PFSK-1 (cell line): Measurements from ENCODE around the gene IL7R.

Experiments
- FOXP2 ChIP-seq: optimal IDR thresholded peaks from 2 replicates; pipeline ENCODE3; 2011; ENCODE audit warnings: borderline replicate concordance, control low read depth, inconsistent platforms; ENCODE audit not compliant: insufficient read depth; ENCODE audit errors: extremely low read length, extremely low read depth
- POLR2AphosphoS5 ChIP-seq: IDR thresholded peaks from 2 replicates; pipeline ENCODE4 v1.6.1; 2012; ENCODE audit warnings: low read depth, mild to moderate bottlenecking, control low read depth, low read length, moderate library complexity
- SIN3A ChIP-seq: IDR thresholded peaks from 2 replicates; pipeline ENCODE4 v1.6.1; 2012; ENCODE audit warnings: mild to moderate bottlenecking, low read length, moderate library complexity, borderline replicate concordance; ENCODE audit not compliant: insufficient read depth
- TAF1 ChIP-seq: IDR thresholded peaks from 2 replicates; pipeline ENCODE4 v1.6.1; 2012; ENCODE audit warnings: low read length, control low read depth, borderline replicate concordance; ENCODE audit not compliant: insufficient read depth
- TF ChIP-seq, protein P1 (sequence below), 2 experiments: IDR thresholded peaks; 2 replicates each; pipeline versions ENCODE4 v1.6.1 to v1.8.0; 2011 to 2012; ENCODE audit warnings: low read depth in 2 of 2, low read length in 2 of 2, control low read depth in 1 of 2, inconsistent platforms in 1 of 2, mild to moderate bottlenecking in 1 of 2, moderate library complexity in 1 of 2; ENCODE audit not compliant: insufficient read depth in 1 of 2

Gene IL7R

DNA sequence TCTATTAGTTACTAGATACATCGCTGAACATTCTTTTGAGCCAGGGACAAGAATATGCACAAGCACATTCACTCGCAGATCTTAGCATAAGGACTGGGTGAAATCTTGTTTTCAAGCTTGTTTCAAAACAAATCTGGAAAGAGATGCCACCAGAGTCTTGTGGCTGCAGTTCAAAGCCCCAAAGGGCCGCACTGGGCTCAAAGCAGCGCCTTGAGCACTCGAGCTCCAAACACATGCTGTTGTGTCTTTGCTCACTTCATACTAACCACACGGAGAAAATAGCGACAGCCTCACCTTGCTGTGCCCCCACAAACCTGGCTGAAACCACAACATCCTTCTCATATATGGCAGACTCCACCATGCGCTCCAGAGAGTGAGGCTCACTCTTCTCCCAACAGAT is 34.2 kb upstream of the IL7R start:
- TF ChIP-seq TAF1, result no peak
- TF ChIP-seq, protein P1, sequence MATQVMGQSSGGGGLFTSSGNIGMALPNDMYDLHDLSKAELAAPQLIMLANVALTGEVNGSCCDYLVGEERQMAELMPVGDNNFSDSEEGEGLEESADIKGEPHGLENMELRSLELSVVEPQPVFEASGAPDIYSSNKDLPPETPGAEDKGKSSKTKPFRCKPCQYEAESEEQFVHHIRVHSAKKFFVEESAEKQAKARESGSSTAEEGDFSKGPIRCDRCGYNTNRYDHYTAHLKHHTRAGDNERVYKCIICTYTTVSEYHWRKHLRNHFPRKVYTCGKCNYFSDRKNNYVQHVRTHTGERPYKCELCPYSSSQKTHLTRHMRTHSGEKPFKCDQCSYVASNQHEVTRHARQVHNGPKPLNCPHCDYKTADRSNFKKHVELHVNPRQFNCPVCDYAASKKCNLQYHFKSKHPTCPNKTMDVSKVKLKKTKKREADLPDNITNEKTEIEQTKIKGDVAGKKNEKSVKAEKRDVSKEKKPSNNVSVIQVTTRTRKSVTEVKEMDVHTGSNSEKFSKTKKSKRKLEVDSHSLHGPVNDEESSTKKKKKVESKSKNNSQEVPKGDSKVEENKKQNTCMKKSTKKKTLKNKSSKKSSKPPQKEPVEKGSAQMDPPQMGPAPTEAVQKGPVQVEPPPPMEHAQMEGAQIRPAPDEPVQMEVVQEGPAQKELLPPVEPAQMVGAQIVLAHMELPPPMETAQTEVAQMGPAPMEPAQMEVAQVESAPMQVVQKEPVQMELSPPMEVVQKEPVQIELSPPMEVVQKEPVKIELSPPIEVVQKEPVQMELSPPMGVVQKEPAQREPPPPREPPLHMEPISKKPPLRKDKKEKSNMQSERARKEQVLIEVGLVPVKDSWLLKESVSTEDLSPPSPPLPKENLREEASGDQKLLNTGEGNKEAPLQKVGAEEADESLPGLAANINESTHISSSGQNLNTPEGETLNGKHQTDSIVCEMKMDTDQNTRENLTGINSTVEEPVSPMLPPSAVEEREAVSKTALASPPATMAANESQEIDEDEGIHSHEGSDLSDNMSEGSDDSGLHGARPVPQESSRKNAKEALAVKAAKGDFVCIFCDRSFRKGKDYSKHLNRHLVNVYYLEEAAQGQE (IDR thresholded peaks at IDR 0.05; ENCODE audit: insufficient read depth in 1 of 2, low read depth in 2 of 2, low read length in 2 of 2), result no peak
- no peak for TF ChIP-seq POLR2AphosphoS5
- TF ChIP-seq FOXP2, result no peak
- TF ChIP-seq SIN3A, result no peak

DNA sequence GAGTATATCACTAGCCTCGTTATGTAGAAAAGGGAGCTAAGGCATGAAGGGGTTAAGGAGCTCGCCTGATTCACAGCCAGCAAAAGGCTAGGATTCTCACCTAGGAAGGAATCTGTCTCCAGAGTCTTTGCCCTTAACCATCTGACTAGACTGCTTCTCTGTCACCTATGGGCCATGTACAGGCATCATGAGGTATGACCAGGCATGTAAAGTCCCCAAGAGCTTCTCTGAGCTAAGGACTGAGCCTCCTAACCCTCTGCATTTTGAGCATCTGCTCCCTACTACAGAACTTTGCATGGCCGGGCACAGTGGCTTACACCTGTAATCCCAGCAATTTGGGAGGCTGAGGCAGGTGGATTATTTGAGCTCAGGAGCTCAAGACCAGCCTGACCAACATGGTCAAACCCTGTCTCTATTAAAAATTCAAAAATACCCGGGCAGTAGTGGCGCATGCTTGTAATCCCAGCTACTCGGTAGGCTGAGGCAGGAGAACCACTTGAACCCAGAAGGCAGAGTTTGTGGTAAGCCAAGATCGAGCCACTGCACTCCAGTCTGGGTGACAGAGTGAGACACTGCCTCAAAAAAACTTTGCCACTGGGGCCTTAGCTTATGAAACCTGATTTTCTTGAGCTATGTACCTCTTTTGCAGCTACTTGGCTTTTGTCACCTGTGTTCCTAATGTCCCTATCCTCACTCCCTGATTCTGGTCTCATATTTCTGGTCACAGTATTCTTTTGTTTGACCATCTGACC is 33.2 kb upstream of the IL7R start:
- TF ChIP-seq POLR2AphosphoS5 (no peak), SIN3A (no peak), TAF1 (no peak), FOXP2 (no peak)
- TF ChIP-seq, protein P1 (IDR thresholded peaks at IDR 0.05; ENCODE audit: insufficient read depth in 1 of 2, low read depth in 2 of 2, low read length in 2 of 2), result no peak

DNA sequence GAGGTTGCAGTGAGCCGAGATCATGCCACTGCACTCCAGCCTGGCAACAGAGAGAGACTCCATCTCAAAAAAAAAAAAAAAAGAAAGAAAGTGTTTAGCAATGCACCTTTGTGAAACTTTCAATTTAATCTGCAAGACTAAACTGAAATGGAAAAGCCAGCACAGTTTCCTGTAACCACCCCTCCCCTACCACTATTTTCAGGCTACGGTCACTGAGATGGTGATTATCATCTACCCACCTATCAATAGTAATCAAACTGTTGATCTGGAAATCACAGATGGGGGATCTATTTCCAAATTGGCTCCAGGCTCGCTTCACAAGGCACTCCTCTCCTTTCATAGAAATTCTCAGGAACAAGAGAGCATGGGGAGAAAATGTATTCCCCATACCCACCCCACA is 30.6 kb upstream of the IL7R start:
- TF ChIP-seq TAF1 (no peak), POLR2AphosphoS5 (no peak), FOXP2 (no peak), SIN3A (no peak)
- TF ChIP-seq, protein P1 (IDR thresholded peaks at IDR 0.05; ENCODE audit: insufficient read depth in 1 of 2, low read depth in 2 of 2, low read length in 2 of 2), result no peak

DNA sequence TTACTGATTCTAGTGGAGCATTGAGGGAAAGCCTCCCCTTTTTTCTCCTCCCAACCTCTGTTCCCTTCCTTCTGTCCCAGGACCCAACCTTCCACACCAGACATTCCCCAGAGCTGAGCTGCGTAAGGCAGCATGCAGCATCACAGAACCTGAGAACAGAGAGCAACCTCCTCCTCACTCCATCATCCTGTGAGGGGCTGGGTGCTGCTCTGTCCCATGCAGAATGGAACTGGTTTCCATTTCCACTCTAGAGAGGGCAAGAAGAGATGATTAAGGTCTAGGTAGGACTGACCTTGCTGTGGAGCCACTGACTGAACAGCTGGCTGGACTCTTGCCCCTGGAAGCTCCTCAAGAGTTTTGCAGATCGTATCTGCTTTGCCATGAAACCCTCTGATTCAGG is 30.1 kb upstream of the IL7R start:
- TF ChIP-seq FOXP2 (no peak), SIN3A (no peak), TAF1 (no peak), POLR2AphosphoS5 (no peak)
- TF ChIP-seq, protein P1 (IDR thresholded peaks at IDR 0.05; ENCODE audit: insufficient read depth in 1 of 2, low read depth in 2 of 2, low read length in 2 of 2), result no peak
